HG03045 (cell line): Measurements from ENCODE around the gene RXRA.
"Not testable (repeated sequence)": the region's sequence is repeated elsewhere in the genome, so short reads cannot be mapped to it uniquely, and the experiment has no call there.

ENCODE experiments used
- ATAC-seq: cut with Tn5 transposase; IDR thresholded peaks from one replicate; pipeline ENCODE4 v1.9.1; 2021; ENCODE audit warnings: mild to moderate bottlenecking, moderate library complexity; ENCODE audit not compliant: unreplicated experiment

The RXRA gene

DNA sequence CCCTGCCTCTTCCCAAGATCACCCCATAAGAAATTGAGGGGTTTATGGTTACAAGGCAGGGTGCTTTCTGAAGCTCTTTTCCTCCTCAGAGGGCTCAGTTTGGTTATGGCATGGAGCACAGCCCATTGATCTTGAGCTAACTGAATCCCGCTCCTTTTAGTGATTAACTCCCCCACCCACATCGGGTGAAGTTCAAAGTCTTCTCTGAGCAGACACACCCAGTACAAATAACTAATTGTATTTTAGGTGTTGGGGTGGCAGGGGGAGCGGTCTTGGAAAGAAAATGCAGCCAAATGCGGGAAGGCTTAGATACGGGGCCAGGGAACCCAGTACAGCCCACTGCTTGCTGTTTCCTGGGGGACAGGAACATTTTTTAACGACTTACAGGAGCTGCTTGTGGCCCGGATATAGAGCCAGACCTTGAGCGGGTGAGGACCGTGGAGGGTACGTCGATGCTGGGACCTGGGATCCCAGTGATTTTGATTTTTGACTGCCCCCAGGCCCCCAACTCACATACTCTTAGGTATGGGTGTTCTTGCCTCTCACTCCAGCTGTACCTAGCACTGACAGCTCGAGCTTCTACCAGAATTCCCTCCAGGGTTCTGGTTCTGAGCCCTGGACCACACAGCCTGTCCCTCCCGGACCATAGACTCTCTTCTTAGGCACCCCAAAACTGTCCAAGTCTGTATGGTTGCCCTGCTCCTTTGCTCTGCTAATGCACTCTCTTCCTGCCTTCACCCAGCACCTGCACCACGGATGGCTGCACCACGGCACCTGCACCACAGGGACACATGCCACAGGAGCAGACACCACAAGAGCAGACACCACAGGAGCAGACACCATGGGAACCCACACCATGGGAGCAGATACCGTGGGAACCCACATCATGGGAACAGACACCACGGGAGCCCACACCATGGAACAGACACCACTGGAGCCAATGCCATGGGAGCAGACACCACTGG is 18.3 kb upstream of the RXRA start:
- ATAC-seq, result no peak

DNA sequence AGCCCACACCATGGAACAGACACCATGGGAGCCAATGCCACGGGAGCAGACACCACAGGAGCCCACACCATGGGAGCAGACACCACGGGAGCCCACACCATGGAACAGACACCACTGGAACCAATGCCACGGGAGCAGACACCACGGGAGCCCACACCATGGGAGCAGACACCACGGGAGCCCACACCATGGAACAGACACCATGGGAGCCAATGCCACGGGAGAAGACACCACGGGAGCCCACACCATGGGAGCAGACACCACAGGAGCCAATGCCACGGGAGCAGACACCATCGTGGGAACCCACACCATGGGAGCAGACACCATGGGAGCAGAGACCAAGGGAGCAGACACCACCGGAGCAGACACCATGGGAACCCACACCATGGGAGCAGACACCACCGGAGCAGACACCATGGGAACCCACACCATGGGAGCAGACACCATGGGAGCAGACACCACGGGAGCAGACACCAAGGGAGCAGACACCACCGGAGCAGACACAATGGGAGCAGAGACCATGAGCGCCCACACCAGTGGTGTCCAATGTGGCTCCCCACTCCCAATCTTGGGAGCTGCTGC is 17.5 kb upstream of the RXRA start:
- ATAC-seq, result not testable (repeated sequence)

DNA sequence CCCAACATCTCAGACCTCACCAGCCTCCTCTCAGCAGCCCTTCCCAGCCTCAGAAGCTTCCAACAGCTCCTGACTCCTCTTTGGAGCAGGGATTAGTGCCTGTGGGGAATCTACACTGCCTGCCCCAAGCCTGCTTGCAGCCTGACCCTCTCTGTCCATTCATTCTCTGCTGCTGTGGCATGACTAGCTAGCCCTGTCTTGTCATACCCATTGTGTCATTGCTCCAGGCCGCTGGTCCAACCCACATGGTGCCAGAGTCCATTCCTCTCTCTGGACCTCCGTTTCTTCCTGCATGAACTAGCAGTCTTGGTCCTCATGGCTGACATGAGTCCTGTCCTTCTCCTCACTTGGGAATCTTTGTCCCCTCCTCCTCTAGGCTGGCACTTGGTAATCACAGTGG is 12.8 kb upstream of the RXRA start:
- ATAC-seq, result no peak

DNA sequence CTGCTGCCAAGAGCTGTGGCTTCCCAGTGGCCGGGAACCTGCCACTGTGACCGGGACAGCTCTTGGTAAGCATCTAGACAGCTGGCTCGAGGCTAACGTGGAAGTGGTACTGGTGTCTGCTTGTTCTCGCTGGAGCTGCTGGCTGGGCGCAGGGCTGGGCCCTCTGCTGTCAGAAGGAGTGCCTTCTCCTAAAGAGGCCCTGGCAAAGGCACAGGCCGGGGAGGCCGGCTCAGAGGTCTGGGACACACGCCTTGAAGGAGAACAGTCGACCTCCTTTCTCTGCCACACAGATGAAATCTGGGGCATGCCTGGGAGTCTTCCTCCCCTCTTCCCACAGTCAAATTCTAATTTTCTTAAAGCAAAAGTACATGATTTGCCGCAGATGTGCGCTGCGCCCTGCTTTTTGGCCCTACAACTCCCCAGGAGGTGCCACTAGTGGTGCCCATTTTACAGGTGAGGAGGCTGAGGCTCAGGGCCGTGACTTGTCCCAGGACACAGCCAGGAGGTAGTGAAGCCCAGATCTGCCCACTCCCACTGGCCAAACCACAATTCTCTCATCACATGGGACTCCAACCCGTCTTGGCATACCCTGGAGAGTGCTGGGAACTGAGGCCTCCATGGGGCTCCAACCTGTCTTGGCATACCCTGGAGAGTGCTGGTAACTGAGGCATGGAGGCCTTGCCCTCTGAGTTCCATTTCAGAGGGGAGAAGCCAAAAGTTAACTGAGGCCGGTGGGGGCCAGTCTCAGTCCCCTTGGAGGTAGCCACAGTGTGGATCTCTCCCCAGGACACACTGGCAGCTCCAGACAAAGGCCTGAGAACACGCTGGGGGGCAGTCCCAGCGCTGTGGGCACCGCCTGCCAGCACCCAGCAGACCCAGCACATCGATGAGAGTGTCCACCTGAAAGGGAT is 12.0 kb upstream of the RXRA start:
- ATAC-seq, result no peak

DNA sequence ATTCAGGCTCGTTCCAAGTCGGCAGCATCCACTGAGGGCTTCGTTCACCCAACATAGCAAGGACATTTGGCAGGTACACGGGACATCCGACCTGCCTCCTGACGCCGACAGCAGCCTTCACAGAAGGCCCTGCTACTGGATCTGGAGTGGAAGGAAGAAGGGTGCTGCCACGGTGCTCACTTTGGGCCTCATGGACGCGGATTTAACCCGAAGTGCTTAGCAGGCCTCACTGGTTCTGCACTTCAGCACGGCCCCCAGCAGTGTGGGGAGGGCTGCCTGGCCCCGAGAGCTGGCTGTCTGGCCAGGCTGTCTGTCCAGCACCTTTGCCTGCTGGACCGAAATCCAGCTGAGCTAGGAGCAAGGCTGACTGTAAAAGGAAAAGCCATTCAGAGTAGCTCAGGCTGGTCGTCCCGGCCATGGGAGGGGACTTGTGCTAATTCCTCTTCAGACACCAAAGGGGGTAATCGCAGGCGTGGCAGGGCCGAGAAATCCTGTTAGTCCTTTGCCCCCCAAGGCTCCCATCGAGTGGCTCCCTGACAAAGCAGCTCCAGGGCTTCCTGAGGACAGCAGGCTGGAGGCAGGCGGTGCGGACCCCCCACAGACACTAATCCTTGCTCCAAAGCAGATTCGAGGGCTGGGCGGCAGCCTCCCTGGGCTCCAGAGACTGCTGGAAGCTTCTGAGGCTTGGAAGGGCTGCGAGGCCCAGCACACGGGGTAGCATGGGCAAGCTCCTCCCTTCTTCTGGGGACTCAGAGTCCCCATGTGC is 11.1 kb upstream of the RXRA start:
- ATAC-seq, result no peak

DNA sequence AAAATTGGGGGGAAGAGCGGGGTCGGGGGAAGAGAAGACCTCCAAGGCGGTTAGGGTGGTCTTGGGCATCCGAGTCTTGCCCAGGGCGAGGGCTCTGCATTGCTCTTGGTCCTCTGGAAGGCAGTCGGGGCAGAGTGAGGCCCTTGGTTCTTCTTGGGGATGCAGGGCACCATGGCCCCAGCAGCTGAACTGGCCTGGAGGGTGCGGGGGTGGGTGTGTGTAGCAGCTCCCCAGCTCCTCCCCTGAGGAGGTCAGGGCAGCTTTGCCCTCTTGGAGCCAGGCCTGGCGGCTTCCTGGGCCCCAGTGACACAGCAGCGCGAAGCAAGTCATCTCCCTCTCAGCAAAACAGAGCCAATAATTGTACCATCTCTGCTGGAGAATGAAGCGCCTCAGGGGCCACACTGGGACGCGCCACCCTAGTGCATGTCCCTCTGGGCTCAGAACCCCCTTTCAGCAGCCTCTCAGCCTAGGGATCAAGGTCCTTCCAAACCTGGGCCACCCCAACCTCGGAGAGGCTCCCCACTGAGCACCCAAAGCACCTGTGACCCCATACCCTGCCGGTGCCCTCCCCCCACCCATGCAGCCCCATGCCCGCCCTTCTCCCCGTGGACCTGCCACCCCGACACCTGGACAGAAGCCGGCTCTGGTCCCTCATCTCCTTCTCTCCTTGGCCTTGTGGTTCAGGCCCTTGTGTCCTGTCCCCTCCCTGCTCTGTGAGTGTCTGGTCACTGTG is 10.4 kb upstream of the RXRA start:
- ATAC-seq, result no peak

DNA sequence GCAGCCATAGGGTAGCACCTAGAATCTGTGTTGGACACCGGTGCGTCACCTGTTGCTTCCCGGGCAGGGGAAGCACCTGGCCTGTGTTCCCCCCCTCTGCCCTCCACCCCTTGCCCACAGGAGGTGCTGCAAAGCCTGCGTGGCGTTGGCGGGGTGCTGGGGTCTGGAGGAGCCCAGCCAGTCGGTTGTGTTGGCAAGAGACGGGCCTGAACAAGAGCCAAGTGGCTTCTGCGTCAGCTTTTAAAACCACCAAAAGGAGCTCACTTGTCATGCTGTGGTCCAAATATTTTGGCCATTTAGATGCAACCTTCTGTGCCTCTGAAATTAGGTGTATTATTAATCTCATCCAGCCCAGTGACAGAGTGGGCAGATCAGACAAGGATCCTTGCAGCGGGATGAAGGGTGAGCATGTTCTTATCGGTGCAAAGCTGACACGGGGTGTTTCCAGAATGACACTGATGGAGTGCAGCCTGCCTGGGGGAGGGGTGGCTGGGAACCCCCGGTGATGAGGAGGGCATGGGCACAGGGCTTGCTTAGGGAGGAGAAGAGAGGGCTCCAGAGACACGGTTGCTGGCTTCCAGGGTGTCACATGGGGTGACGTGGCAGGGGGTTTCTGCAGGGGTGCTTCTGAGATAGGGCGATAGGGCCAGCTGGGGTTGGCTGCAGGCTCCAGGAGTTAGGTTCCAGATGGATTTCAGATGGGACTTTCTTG is 9.7 kb upstream of the RXRA start:
- ATAC-seq, result no peak

DNA sequence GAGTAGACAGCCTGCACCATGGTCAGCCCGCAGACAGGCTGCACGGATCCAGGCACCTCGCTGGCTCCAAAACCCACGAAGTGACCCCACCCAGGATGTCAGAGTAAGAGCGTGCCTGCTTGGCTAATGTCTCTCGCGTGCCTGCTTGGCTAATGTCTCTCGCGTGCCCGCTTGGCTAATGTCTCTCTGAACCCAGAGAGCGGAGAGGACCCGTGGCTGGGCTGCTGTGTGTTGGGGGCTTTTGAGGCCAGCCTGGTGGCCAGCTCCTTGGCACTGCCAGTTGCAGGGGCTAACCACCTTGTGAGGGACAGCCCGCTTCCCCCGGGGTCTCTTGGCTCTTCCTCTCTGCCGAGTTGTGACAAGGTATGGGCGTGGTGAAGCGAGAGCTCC is 8.9 kb upstream of the RXRA start:
- ATAC-seq, result no peak

DNA sequence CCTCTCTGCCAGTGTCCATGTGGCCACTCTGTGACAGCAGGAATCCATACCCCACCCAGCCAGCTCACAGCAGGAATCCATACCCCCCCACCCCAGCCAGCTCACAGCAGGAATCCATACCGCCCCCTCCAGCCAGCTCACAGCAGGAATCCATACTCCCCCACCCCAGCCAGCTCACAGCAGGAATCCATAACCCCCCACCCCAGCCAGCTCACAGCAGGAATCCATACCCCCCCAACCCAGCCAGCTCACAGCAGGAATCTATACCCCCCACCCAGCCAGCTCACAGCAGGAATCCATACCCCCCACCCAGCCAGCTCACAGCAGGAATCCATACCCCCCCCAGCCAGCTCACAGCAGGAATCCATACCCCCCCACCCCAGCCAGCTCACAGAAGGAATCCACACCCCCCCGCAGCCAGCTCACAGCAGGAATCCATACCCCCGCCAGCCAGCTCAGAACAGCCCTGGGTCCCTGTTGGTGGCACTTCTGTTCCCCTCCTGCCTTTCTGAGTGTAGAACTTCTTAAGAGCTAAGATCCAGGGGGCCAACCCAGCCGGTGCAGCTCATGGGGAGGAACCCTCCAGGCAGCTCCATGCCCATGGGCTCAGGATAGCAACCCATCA is 8.4 kb upstream of the RXRA start:
- ATAC-seq, result no peak

DNA sequence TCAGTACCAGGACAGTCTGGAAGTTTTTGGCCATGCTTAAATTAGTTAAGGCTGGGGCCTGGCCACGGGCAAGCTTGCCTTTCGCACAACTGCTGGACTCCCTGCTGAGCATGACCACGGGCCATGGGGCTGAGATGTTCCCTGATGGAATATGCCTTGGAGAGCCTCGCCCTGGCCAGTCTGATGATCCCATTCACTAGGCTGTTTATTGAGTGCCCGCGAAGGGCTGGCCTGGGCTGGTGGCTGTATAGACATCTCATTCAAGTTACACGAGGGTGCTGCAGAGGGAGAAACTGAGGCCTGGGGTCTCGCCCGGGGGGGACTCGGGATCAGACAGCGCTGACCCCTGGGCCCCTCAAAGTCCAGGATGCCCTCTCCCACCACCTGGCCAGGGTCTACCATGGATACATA is 7.8 kb upstream of the RXRA start:
- ATAC-seq, result no peak

DNA sequence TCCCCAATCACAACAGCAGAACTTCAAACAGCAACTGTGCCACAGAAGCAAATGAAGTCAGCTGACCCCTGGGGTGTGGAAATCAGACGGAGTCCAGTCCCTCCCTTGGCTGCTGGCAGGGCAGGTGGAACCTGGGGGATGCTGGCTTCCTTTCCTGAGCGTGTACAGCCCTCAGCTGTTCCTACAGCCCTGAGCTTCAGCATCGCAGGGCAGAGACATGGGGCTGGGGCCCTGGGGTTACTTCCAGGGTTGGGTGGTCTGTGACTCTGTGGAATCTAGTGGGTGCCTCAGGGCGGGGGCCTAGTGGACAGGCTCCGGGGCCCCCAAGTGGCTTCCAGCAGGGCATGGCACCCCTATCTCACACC is 7.3 kb upstream of the RXRA start:
- ATAC-seq, result no peak

DNA sequence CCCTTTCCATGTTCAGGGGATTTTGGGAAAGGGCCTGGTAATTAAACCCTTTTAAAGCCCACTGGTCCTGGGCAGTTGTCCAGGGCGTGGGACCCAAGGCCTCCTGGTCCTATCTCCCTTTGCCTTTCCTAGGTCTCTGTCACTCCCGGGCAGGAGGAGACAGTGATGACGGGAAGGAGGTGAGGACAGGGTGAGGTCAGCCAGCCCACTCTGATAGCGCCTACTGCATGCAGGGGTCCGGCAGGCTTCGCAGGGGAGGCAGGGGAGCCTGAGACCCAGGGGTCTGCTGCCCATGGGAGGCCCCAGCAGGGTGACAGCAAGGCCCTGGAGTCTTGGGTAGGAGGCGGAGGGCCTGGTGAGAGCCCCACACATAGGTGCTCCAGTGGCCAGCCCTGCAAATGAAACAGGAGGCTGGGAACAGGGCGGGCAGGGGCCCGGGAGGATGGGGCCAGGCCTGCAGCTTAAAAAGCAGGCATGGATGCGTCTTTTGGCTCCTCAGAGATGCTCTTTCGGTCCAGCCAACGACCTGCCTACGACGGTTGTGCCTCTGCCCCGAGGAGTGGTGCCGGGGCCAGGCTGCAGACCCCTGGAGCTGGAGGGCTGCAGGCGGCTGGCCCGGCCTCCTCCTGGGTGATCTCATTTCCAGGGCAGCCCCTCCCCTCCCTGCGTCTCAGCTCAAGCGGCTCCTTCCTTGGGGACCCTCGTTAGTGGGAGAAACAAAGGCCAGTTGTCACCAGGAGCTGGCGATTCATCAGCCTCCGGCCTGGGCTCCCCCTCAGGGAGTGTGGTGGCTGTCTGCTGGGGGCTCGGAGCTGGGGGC is 6.7 kb upstream of the RXRA start:
- no peak for ATAC-seq

DNA sequence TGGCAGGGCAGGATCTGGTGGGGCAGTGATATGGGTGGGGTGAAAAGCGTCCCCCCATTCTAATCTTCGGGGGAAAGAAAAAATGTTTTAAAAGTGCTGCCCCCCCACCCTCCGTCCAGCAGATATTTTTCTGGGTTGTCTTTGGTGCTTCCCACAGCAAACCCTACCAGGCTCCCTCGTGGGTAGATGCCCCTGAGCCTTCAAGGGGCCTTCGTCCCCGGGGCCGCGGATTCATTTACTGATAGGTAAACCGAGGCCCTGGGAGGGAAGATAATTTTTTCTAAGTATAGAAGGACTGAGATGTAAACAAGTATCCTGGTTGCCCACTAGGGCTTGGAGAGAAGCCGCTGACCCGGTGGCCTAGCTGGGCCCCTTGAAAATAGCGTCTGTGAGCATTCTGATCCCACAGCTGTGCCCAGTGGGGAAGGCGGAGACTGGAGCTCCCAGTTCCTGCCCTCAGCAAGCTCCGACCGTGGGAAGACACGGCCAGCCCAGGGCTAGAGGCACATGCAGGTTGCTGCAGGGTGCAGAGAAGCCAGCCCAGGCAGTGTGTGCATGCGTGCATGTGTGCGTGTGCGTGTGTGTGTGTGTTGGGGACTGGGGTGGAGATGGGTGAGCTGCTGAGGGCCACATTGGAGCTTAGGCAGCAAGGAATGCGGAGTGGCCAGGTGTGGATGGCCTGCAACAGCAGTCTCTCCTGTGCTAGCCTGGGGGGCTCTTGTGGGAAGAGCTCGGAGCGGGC is 6.0 kb upstream of the RXRA start:
- ATAC-seq, result no peak

DNA sequence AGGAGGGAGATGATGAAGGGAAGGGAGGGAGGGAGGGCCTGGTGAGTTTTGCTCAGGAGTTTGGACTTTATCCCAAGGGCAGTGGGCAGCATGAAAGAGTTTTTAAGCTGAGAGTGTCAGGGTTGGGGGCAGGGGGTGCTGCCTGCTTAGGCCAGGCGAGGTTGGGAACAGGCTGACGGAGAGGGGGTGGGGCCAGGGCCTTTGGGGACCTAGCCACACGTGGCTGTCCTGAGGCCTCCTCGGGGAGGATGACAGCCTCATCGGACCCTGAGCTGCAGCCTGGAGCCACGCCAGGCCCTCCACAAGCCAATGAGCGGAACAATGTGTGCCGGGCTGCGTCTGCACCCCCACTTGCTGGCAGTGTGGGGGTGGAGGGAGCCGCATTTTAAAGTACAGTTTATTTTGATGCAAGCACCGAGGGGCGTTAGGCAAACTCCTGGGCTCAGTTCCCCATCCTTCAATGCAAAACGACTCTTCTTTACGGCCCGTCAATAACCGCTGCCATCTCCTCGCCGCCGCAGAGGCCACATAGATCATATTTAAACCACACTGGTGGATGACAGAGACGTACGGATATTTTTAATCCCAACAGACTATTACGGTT is 5.3 kb upstream of the RXRA start:
- no peak for ATAC-seq

DNA sequence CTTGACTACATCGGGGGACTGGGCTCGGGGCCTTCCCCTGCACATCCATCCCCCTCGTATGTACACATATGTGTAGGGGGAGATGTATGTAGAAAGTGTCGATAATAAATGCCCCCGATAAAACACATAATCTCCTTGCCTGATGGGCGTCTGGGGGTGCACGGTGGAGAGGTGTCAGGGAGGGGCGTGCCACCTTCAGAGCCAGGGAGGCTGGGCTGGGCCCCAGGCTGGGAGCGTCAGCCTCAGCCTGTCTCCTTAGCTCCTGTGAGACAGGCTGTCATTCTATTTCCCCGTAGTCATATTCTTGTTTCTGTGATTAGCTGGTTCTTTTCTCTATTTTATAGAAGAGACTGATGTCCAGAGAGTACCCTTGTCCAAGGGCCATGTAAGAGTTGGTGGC is 4.7 kb upstream of the RXRA start:
- no peak for ATAC-seq

DNA sequence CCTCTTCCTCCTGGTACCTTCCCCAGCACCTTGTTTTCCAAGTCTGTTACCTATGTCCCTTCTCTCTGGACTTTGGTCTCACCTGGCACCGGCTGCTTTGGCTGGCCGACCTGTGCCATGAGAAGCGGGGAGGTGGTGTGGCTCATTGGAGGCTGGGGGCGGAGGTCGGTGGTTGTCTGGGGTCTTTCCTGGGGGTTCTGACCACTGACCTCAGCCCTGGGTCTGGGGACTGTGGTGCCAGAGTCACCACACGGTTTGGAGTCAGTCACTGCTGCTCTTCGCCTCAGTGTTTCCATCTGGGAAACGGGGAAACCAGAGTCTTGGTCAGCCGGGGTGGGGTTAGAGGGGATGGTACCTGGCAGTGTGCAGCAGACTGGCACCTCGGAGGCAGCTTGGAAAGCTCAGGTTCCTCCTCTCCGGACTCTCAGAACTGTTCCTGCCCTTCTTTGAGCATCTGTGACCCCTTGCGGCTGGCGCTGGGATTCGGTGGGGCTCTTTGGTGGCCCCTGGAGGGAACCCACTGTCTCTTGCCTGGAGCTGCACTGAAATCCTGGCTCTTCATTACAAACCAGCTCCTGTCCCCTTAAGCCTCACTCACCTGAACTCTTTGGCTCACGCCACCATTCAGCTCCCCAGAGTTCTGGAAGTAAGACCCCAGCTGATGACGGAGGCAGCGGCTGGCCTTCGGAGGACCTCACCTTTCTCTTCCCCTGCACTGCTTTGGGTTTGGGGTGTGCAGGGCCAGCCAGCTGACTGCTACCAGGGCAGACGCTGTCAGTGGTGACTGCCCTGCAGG is 4.1 kb upstream of the RXRA start:
- no peak for ATAC-seq
